ENCODE results near the gene NFIA.
A peak's percentile ranks its signal among the peaks of the same experiment; 100 is the strongest.

Gene NFIA

GRCh38 chr1:61315011-61315410, 232.7 kb downstream of the NFIA start:
- DNase-seq, result no peak

DNA sequence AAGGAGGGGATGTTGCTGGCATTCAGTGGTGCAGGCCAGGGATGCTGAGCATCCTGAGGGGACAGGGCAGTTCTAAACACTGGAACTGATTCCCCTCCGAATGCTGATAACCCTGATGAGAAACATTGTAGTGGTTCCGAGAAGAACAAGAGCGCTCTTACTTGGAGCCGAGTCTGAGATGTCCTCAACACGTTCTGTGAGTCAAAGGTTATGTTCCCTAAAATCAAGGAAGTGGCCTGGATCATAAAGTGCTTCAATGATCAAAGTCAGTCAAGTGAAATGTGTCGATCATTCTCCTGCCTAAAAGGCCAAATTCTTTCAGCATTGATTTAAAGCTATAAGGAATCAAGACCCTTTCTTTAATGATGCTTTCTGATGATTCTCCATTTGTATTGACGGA, 234.1 kb downstream of the NFIA start:
- DNase-seq, result no peak

DNA sequence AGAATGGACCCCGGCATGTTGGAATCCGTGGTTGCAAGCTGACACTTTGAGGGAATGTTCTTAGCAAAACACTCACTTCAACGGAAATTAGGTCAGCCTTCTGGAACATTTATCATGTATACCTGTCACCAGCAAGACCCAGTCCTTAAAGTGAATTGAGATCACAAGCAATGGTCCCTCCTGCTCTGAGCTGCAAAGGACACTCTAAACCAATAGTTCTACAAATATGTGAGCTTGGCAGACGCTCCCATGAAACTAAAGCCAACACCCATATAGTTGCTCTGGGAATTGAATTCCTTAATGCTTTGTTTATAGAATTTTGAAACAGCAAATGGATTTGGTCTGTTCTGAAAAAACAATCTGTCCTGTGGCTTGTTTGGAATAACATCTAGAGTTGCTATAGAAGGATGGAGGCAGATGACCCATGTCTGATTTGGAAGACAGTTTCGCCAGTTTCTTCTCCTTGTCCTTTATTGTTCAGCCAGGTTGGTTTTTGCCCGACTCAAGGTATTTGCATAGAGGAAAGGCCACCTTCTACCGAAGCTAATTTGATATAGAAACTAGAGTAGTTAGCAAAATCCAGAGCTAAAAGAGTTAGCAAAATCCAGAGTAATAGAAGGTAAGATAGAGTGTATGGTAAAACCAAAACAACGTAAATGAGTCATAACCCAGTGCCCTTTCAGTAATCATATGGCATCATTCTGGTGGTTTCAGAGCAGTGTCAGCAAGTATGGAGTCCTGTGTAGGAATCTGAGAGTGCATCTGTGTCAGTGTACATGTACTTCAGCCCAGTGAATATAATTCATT, 236.2 kb downstream of the NFIA start:
- DNase-seq, result no peak

DNA sequence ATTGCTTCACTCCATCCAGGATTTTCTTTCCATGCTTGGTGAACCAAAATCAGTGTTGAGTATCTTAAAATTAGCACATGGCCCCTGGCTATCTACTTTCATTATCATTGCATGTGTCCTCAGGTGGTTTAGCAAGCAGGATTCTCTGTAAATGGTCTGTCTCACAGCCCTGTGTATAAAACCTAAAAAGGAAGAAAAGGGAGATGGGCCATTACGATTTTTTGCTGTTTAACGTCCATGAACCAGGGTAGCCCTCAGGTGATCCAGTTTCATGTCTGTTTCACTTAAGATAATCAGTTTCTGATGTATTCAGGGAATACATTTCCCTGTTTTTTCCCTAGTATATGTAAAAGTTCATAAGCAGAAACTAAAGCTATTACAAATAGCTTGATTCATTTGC, 238.2 kb downstream of the NFIA start:
- no peak for DNase-seq

DNA sequence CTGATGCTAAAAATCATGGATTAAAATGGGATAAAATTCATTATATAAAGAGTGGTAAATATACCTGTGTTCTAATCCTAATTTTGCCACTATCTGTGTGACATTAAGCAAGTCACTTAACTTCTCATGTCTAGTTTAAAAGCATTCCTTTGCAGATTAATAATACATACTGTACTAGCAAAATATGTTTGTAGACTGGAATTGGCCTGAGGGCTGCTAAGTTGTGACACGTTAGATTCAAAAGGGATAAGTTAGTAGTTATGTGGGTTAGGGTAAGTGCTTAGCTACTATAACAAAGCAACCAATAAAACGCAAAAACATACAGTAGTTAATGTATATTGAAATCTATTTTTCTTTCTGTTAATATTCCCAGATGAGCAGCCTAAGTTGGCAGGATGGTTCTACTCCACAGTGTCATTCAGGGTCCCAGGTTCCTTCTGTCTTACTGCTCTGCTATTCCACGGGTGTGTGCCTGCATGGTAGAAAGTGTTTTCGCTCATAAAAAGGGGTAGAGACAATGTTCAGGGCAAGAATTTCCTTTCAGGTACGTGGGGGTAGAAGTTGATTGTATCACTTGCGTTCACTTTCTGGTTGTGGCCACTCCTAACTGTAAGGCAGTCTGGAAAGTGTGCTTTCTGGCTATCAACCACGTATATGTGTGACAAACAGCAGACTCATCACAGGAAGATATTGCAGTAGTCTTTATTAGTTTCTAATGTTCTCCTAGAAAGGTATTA, 239.8 kb downstream of the NFIA start:
- DNase-seq, result no peak

GRCh38 chr1:61322769-61323168, 240.4 kb downstream of the NFIA start:
- no peak for DNase-seq

GRCh38 chr1:61323681-61324328, 241.4 kb downstream of the NFIA start:
- DNase-seq, result no peak

GRCh38 chr1:61326713-61327112, 244.4 kb downstream of the NFIA start:
- no peak for DNase-seq

DNA sequence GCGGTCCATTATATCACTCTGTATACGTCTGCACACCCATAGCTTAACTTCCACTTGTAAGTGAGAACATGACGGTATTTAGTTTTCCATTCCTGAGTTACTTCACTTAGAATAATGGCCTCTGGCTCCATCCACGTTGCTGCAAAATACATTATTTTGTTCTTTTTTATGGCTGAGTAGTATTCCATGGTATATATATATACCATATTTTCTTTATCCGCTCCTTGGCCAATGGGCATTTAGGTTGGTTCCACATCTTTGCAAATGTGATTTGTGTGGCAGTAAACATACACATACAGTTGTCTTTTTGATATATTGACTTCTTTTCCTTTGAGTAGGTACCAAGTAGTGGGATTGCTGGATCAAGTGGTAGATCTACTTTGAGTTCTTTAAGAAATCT, 245.1 kb downstream of the NFIA start:
- DNase-seq, result no peak

DNA sequence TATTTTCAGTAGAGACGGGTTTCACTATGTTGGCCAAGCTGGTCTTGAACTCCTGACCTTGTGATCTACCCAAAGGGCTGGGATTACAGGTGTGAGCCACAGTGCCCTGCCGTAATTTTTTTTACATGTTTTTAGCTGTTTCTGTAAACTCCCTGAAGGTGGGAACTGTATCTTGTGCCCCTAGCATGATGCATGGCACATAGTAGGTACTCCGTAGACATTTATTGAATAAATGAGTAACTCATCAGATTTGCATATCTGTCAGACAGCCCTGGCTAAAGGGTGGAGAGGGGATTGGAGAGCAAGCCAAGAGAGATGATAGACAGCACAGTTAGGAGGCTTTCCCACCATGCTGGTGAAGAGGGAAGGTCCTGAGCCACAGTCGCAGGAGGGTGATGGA, 247.2 kb downstream of the NFIA start:
- no peak for DNase-seq

DNA sequence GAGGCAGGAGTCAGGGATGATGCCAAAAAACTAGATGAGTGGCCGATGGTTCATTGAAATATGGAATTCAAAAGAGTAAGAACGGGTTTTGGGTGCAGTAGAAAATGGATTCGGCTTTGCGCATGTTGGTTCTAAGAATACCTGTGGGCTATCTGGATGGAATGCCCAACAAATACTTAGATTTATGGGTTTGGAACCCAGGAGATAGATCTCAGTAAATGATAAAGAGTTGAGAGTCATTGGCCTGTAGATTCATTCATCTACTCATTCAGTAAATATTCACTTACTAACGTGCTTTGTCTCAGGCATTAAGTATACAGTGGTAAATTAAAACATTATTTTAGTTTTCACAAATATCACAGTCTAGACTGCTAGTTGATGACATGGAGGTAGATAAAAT, 247.7 kb downstream of the NFIA start:
- no peak for DNase-seq

GRCh38 chr1:61330571-61330970, 248.2 kb downstream of the NFIA start:
- DNase-seq, result no peak

DNA sequence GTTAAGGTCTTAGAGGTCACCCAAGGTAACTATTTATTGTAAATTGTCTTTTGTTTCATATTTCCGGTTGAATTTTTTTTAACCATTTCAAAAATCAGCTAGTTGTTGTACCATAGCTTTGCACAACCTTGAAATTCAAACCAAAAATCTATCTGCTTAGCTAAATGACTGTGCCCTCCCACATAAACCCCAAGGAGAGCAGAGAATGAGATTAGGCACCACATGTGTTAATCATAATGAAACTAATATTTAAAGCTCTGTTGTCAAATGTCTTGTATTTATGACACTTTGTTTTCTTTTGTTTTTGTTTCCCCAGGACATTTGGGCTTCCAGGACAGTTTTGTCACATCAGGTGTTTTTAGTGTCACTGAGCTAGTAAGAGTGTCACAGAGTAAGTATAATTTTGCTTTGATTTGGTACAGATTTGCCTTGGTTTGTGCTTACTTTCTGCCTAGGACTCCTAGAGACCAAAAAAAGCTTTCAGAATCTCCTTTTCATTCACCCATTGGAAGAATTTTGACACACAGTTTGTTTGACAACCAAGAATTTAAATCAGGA, 249.9 kb downstream of the NFIA start:
- no peak for DNase-seq

- no peak for DNase-seq
These were observed 250.4 kb downstream of the NFIA start for GRCh38 chr1:61332796-61333195.

DNA sequence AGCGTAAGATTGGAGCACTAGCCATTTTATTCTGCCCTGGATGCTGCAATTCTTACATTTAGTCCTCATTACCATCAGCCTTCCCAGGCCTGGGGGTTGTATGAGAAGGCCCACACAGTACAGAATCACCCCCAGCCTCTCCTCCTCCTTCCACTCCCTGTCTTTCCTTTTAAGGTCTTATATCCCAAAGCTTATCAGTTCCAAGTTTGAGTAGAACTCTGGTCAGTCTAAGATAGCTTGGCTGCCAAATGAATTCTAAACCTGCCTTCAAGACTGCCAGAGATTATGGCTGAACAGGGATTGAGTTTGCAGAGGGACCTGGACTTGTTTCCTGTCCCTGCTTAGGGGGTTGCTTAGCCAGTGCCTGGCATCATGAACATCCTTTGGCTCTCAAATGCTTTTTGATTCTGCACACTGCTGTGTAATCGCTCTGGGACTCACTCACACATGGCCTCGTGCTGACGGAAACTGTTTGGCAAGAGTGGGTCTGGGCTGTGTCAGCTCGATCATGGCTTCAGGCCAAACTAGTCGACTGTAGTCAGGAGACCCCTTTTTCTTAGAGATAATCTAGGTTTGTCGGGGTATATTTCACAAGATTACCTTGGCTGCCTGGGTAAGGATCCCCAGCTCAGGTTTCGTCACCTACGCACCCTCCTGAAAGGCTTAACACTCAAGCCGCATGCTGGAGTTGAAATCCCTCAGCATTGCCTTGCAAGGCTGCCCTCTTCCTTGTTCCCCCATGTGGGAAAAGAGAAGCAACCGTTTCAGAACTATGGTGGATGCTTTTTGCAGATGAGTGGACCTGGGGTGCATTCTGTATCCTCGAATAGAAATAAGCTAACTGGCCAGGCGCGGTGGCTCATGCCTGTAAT, 252.6 kb downstream of the NFIA start:
- no peak for DNase-seq

GRCh38 chr1:61337037-61337436, 254.7 kb downstream of the NFIA start:
- no peak for DNase-seq

- no peak for DNase-seq
These were observed 255.1 kb downstream of the NFIA start for GRCh38 chr1:61337441-61337951.

DNA sequence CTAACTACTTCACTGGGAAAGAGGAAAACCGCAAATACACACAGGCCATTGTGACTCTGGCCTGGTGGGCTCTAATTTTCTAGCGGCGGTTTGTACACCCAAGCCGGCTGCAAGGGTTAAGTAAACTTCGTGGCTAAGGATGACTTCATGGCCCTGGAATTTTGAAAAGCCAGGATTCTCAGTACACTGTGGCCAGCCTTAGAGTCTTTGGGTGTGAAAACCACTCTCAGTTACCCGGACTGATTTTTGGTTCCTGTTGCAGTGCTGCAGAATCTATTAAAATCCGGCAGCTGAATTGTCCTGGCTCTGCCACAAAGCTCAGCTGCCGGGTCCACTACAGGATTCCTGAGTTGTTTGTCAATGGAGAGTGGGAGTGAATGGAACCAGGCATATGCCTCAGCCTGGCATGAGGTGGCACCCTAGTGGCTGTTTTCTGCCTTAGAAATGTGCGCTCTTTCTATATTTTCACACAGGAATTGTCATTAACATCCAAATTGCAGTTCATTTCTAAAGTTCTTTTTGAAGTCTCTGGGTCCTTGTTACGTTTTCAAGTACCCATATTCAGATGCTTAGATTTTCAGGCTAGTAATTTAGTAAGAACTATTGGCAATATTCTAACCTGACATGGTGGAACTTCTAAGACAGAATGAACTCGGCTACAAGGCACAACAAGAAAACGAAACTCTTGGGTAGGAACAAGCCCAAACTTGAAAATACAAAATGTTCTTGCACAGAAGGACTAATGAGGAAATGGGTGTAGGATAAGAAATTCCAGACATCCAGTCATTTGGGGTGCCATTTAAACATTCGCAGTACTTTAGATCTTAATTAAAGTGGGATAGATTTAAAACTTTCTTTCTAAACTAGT, 255.9 kb downstream of the NFIA start:
- DNase-seq, result peak; percentile 40

DNA sequence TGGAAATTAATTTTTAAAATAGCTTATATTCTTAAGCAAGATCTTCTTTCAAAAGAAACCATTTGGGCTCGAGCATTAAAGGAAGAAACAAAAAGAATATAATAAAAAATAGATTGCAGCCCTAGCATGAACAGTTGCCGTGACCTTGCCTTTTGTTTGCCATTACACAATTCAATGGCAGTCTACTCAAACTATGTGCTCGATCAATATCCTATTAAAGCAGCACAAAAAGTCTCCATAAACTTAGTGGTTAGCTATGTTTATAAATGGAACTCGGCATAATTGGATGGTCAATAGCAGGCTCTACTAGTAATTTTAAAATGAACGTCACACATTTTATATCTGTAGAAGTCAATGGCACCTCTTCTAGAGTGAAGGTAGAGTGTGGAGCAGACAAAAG, 256.5 kb downstream of the NFIA start:
- no peak for DNase-seq

DNA sequence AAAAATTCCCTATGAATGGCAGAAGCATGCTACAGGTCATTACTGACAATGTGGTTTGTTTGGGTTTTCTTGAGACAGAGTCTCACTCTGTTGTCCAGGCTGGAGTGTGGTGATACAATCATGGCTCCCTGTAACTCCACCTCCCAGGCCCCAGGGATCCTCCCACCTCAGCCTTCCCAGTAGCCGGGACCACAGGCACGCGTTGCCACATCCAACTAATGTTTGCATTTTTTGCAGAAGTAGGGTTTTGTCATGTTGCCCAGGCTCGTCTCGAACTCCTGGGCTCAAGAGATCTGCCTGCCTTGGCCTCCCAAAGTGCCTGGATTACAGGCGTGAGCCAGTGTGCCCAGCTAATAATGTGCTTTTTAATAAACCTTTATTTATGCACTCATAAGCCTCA, 259.1 kb downstream of the NFIA start:
- no peak for DNase-seq

DNA sequence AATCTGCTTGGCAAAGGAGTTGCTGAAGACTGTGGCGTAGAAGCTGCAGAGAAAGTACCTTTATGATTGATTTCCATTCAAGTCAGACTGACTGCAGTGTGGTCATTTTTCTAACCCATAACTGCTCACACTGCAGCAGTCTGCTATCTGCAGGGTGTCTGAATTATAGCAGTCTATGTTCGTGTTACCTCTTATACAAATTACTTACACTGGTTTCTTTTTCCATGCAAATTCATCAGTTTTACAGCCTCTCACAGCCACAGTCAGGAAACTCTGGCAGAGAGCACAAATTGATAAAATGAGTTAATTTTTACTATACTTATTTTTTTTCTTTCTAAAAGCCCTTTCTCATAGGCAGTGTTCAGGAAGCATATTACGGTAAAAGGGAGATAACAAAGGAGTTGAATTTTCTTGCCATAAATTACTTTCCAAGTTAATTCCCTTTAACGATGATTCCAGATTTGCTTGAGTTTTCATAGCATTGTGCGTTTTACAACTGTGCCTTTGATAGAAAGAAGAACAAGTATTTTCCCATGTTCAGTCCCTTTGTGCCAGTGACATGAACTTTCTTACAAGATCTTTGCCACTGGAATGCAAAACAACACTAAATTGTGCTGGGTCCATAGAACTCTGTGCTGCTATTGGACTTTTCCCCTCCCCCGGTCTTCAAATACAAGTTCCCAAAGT, 261.5 kb downstream of the NFIA start:
- DNase-seq, result no peak

Measured in DMS 273 treated with DMSO at 0.1 percent for 48 hours (cell line).